ENCODE measurements around the gene ESYT2. TPM values are rescaled to one million over a fixed set of nuclear protein-coding genes. Genes with fewer than 3 reads are reported as not detected.

Gene ESYT2
- total RNA-seq, 2 donors from 2014 or later: 30.7 to 36.9 TPM

- DNase-seq: no peak
- peaks cover 14% of the 10 kb centered on the region for H3K4me1 Mint-ChIP-seq
- H3K27ac Mint-ChIP-seq: no peak overlapping the region
Measured at GRCh38 chr7:158759245-158759614, 70.1 kb downstream of the ESYT2 start.

DNA sequence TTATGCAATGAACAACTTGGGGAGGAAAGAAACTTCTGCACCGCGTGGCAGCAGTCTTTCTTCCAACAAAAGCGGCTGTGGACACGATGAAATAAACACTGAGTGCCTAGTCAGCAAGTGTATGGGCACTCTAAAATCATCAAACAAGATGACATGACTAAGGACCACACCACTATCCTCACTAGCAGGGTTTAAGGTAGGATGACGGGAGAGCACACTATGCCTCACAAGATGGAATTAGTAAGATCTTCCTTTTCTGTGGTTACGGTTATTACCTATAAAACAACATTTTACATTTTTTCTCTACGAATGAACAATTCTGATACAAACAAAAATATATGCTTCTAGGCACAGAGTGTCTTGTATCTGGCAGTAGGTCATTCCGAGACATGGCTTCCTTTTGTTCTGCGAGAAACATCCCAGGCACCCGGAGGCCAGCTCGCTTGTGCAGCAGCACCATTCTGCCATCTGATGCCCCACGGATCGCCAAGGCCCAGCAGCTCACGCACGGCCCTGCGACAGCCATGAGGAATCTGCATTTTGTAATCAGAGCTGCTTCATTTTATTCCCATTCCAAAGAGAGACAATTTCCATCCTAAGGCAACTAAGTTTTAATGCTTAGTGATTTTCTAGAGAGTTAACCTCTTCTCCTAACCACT lies 70.6 kb downstream of the ESYT2 start:
- 94 to 98% methylated on average over 11 to 16 of the region's 16 CpGs for WGBS, 2 experiments (ENCODE audit: insufficient coverage in 1 of 2, insufficient read length in 1 of 2)

More at GRCh38 chr7:158759245-158759614, 70.1 kb downstream of the ESYT2 start:
- H3K4me3 Mint-ChIP-seq: no peak overlapping the region
- peaks cover 63% of the 10 kb centered on the region for H3K36me3 ChIP-seq (ENCODE audit: control insufficient read depth, insufficient read depth, low read length)
- H3K36me3 Mint-ChIP-seq (ENCODE audit: low read depth): peaks cover 70% of the 10 kb centered on the region
- no peak overlapping the region for H3K9ac ChIP-seq (ENCODE audit: extremely low read depth, low read length, poor library complexity, severe bottlenecking)
- TF ChIP-seq, protein P1, sequence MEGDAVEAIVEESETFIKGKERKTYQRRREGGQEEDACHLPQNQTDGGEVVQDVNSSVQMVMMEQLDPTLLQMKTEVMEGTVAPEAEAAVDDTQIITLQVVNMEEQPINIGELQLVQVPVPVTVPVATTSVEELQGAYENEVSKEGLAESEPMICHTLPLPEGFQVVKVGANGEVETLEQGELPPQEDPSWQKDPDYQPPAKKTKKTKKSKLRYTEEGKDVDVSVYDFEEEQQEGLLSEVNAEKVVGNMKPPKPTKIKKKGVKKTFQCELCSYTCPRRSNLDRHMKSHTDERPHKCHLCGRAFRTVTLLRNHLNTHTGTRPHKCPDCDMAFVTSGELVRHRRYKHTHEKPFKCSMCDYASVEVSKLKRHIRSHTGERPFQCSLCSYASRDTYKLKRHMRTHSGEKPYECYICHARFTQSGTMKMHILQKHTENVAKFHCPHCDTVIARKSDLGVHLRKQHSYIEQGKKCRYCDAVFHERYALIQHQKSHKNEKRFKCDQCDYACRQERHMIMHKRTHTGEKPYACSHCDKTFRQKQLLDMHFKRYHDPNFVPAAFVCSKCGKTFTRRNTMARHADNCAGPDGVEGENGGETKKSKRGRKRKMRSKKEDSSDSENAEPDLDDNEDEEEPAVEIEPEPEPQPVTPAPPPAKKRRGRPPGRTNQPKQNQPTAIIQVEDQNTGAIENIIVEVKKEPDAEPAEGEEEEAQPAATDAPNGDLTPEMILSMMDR (conservative IDR thresholded peaks at IDR 0.05): no peak
- no peak overlapping the region for H3K27ac ChIP-seq (ENCODE audit: low read depth, low read length)
- no peaks in the 10 kb centered on the region for H3K27me3 ChIP-seq (ENCODE audit: control insufficient read depth, insufficient read depth, low read length, poor library complexity, severe bottlenecking)
- H3K9me3 ChIP-seq (ENCODE audit: control insufficient read depth, low read length): no peaks in the 10 kb centered on the region
- 93 to 100% methylated on average over 4 of the region's 4 CpGs for WGBS, 2 experiments (ENCODE audit: insufficient coverage in 1 of 2, insufficient read length in 1 of 2)
- H3K4me3 ChIP-seq (ENCODE audit: low read length): no peak overlapping the region
- H3K4me1 ChIP-seq (ENCODE audit: control insufficient read depth, insufficient read depth, low read length): no peaks in the 10 kb centered on the region
- H3K27me3 Mint-ChIP-seq (ENCODE audit: insufficient read depth): no peaks in the 10 kb centered on the region
- no peaks in the 10 kb centered on the region for H3K9me3 Mint-ChIP-seq

DNA sequence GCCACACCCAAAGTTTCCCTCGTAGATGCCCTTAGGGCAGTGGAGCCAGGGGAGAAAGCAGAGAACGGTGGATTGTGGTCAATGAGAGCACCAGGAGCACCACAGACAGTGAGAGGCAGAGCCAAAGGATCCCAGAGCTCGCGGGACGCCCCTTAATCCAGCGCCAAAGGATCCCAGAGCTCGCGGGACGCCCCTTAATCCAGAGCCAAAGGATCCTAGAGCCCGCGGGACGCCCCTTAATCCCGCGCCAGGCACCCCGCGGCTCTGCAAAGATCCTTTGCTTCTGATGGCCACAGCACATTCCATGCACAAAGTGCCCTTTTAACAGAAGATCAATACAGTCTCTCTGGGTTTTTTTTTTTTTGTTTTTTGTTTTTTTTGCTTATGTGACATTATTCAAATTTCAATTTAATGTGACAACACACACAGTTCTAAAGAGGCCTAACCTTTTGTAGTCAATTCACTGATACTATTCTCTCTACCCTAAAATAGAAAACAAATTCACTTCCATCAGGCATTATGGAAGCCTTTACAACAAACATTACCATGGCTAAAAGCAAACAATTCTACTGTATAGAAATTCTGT lies 71.8 kb downstream of the ESYT2 start:
- no peak for DNase-seq
- no peaks in the 10 kb centered on the region for H3K9me3 ChIP-seq (ENCODE audit: control insufficient read depth, low read length)
- TF ChIP-seq, protein P1 (conservative IDR thresholded peaks at IDR 0.05): no peak
- H3K4me1 ChIP-seq (ENCODE audit: control insufficient read depth, insufficient read depth, low read length): no peaks in the 10 kb centered on the region
- no peaks in the 10 kb centered on the region for H3K9me3 Mint-ChIP-seq
- 92 to 99% methylated on average over 15 to 16 of the region's 16 CpGs for WGBS, 2 experiments (ENCODE audit: insufficient coverage in 1 of 2, insufficient read length in 1 of 2)
- no peak overlapping the region for H3K4me3 ChIP-seq (ENCODE audit: low read length)
- peak overlapping the region; percentile 59 for H3K27ac Mint-ChIP-seq
- no peak overlapping the region for H3K27ac ChIP-seq (ENCODE audit: low read depth, low read length)
- H3K9ac ChIP-seq (ENCODE audit: extremely low read depth, low read length, poor library complexity, severe bottlenecking): no peak overlapping the region
- no peaks in the 10 kb centered on the region for H3K27me3 Mint-ChIP-seq (ENCODE audit: insufficient read depth)
- peaks cover 54% of the 10 kb centered on the region for H3K36me3 ChIP-seq (ENCODE audit: control insufficient read depth, insufficient read depth, low read length)
- H3K4me3 Mint-ChIP-seq: no peak overlapping the region
- H3K36me3 Mint-ChIP-seq (ENCODE audit: low read depth): peaks cover 66% of the 10 kb centered on the region
- no peaks in the 10 kb centered on the region for H3K27me3 ChIP-seq (ENCODE audit: control insufficient read depth, insufficient read depth, low read length, poor library complexity, severe bottlenecking)
- H3K4me1 Mint-ChIP-seq: peaks cover 14% of the 10 kb centered on the region

More for the DNA sequence above, 70.6 kb downstream of the ESYT2 start:
- Histone ChIP-seq H3K9me3 (ENCODE audit: control insufficient read depth, low read length) (no peaks in the 10 kb centered on the region), H3K4me3 (ENCODE audit: low read length) (no peak overlapping the region), H3K9ac (ENCODE audit: extremely low read depth, low read length, poor library complexity, severe bottlenecking) (no peak overlapping the region), H3K36me3 (ENCODE audit: control insufficient read depth, insufficient read depth, low read length) (peaks cover 58% of the 10 kb centered on the region), H3K27me3 (ENCODE audit: control insufficient read depth, insufficient read depth, low read length, poor library complexity, severe bottlenecking) (no peaks in the 10 kb centered on the region), H3K27ac (ENCODE audit: low read depth, low read length) (no peak overlapping the region), H3K4me1 (ENCODE audit: control insufficient read depth, insufficient read depth, low read length) (no peaks in the 10 kb centered on the region)
- Mint-ChIP-seq H3K27ac (no peak overlapping the region), H3K4me3 (no peak overlapping the region), H3K4me1 (peaks cover 14% of the 10 kb centered on the region), H3K36me3 (ENCODE audit: low read depth) (peaks cover 66% of the 10 kb centered on the region), H3K27me3 (ENCODE audit: insufficient read depth) (no peaks in the 10 kb centered on the region), H3K9me3 (no peaks in the 10 kb centered on the region)
- TF ChIP-seq, protein P1 (conservative IDR thresholded peaks at IDR 0.05): no peak
- no peak for DNase-seq
